GM18502 (cell line): ENCODE measurements around the gene FAM83F.
A peak's percentile ranks its signal among the peaks of the same experiment; 100 is the strongest.
"Not testable (repeated sequence)": the region's sequence is repeated elsewhere in the genome, so short reads cannot be mapped to it uniquely, and the experiment has no call there.

Experiments
- ATAC-seq: cut with Tn5 transposase; IDR thresholded peaks from one replicate; pipeline ENCODE4 v1.9.1; 2021; ENCODE audit warnings: mild to moderate bottlenecking; ENCODE audit not compliant: unreplicated experiment, poor library complexity

Gene FAM83F

GRCh38 chr22:39994566-39995392 lies at the start of gene FAM83F:
Gene FAM83F, plus strand, starts transcription at chr22:39994954. Its CDS starts 89 bp downstream, at chr22:39995043.
- ATAC-seq = no peak

- no peak for ATAC-seq
Measured at GRCh38 chr22:39946126-39946502, 48.6 kb upstream of the FAM83F start.

GRCh38 chr22:39946503-39947219 lies 48.1 kb upstream of the FAM83F start:
- ATAC-seq = no peak

GRCh38 chr22:39947220-39948216 lies 47.2 kb upstream of the FAM83F start:
- ATAC-seq = no peak

GRCh38 chr22:39949964-39950737 lies 44.6 kb upstream of the FAM83F start:
- no peak for ATAC-seq

GRCh38 chr22:39951603-39952293 lies 43.0 kb upstream of the FAM83F start:
- ATAC-seq = not testable (repeated sequence)

GRCh38 chr22:39952347-39952746 lies 42.4 kb upstream of the FAM83F start:
- no peak for ATAC-seq

DNA sequence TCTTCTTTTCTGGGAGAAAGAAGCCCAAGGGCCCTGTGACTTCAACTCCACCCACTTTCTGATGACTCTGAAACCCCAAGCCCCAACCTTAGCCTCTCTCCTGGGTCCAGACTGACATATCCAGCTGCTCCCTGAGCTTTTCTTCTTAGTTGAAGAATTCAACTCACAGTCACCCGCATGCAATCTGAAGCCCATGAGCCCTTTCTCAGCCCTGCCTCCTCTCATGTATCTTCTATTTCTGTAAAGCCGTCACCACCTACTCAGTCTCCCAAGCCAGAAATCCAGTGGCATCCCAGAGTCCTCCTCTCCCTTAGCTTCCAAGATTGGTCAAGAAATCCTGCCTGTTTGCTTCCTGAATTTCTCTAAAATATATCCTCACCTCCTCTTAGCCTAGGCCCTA lies 41.7 kb upstream of the FAM83F start:
- ATAC-seq = no peak

GRCh38 chr22:39954584-39955055 lies 40.1 kb upstream of the FAM83F start:
- ATAC-seq = no peak

GRCh38 chr22:39955675-39956074 lies 39.1 kb upstream of the FAM83F start:
- no peak for ATAC-seq

DNA sequence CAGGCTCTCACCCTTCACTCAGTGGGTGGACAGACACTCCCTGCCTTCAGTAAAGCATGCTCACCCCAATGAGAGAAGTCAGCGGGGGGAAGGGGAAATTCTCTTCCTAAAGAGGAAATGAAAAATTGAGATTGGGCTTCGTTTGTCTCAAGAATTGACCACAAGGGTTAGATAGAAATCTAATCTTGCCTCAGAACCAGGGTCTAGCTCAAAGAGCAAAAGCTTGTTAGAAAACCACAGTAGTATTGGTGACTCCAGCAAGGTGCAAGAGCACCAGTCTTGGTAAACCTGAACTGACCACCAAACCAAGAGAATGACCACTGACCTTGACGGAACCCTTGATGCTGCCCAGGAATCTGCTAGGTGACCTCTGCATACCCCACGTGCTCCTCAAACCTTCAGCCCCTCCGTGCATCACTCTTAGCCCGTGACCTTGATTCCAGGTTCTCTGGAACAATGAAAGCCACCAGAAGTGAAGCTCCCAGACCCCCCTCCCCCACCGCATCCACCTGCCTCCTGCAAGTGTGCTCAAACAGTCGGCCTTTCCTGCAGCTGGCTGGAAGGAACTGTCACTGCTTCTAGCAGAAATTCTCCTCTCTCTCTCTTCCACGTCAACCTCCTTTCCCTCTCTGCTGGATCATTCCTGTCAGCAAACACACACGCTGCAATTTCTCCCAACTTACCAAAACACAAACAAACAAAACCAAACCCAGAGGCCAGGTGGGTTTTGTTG lies 37.7 kb upstream of the FAM83F start:
- no peak for ATAC-seq

- ATAC-seq = no peak
Measured at GRCh38 chr22:39958009-39958711, 36.6 kb upstream of the FAM83F start.

- ATAC-seq = no peak
Measured at GRCh38 chr22:39958949-39959639, 35.7 kb upstream of the FAM83F start.

DNA sequence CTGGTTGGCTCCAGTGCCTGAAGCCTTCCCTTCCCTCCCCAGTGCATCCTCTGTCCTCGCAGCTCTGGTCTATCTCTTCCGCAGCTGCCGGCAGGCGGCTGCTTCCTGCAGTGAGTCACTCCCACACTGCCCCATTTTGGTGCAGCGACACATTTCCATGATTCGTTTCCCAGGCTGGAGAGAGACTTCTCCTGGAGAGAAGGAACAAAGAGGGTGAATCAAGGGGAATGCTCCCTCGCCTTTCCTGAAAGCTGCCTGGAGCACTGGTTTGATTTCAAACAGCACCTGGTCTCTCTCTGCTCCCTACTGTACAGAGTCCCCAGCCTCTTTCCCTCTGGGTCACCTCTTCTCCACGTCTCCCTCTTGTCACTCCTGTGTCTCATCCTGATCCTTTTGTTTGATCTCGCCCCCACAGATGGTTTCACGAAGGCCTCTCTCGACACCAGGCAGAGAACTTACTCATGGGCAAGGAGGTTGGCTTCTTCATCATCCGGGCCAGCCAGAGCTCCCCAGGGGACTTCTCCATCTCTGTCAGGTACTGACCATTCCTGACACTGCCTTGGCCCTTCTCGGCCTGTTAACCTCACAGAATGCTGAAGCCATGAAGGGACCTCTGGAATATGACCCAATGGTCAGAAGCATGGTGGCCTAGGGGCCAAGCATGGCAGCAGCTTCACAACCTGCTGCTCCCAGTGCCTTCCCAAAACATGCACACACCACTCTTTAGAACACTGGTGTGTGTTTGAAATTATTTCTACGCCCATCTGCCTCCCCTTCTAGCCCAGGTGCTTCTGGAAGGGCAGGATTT lies 34.9 kb upstream of the FAM83F start, which contains the start of gene TMA7B:
Gene TMA7B, plus strand, starts transcription at position 758 of the 808 bp plus-strand sequence. CDS start 3,978 bp downstream, outside the sequence.
- ATAC-seq = no peak

GRCh38 chr22:39960791-39961746 lies 33.7 kb upstream of the FAM83F start:
- peak; percentile 83 for ATAC-seq
